ENCODE measurements around the gene SH3RF3.

- TF ChIP-seq, protein P1, sequence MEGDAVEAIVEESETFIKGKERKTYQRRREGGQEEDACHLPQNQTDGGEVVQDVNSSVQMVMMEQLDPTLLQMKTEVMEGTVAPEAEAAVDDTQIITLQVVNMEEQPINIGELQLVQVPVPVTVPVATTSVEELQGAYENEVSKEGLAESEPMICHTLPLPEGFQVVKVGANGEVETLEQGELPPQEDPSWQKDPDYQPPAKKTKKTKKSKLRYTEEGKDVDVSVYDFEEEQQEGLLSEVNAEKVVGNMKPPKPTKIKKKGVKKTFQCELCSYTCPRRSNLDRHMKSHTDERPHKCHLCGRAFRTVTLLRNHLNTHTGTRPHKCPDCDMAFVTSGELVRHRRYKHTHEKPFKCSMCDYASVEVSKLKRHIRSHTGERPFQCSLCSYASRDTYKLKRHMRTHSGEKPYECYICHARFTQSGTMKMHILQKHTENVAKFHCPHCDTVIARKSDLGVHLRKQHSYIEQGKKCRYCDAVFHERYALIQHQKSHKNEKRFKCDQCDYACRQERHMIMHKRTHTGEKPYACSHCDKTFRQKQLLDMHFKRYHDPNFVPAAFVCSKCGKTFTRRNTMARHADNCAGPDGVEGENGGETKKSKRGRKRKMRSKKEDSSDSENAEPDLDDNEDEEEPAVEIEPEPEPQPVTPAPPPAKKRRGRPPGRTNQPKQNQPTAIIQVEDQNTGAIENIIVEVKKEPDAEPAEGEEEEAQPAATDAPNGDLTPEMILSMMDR (IDR thresholded peaks at IDR 0.05 in 2 of 3, conservative IDR thresholded peaks at IDR 0.05 in 1 of 3; ENCODE audit: borderline replicate concordance in 1 of 3, insufficient read depth in 1 of 3, low read depth in 2 of 3, low read length in 2 of 3) = no peak
- TF ChIP-seq POLR2A (IDR thresholded peaks at IDR 0.05; ENCODE audit: borderline replicate concordance, extremely low read depth, insufficient read depth, insufficient read length) (no peak), ATF3 (IDR thresholded peaks at IDR 0.05) (no peak)
These were observed 58.9 kb downstream of the SH3RF3 start for GRCh38 chr2:109187711-109188495.

Data from HCT116 (cell line).